HTERT RPE-1 (cell line): ENCODE results near the gene NUMBL.
"Not testable (repeated sequence)": the region's sequence is repeated elsewhere in the genome, so short reads cannot be mapped to it uniquely, and the experiment has no call there.

ENCODE experiments used
- in situ Hi-C: fragments of 300-500 bp; cut with MboI; formaldehyde crosslinking; loops from 4 replicates; pipeline ENCODE4 v1.14.3; 2020; ENCODE audit warnings: low sequenced_read_pairs

Gene NUMBL

GRCh38 chr19:40638327-40638726 is 52.1 kb downstream of the NUMBL start:
- in situ Hi-C loops = no loop called here

- in situ Hi-C loops = no loop called here
These were observed 57.2 kb downstream of the NUMBL start for GRCh38 chr19:40633207-40633606.

- in situ Hi-C loops = no loop called here
These were observed 58.0 kb downstream of the NUMBL start for GRCh38 chr19:40632311-40633036.

- in situ Hi-C loops = no loop called here
These were observed 59.8 kb downstream of the NUMBL start for GRCh38 chr19:40630571-40631160.

- in situ Hi-C loops = no loop called here
These were observed 61.1 kb downstream of the NUMBL start for GRCh38 chr19:40629346-40629745.

- in situ Hi-C loops = no loop called here
These were observed 62.8 kb downstream of the NUMBL start for GRCh38 chr19:40627486-40628279.

GRCh38 chr19:40626918-40627317 is 63.5 kb downstream of the NUMBL start:
- in situ Hi-C loops = no loop called here

- in situ Hi-C loops = no loop called here
These were observed 64.9 kb downstream of the NUMBL start for GRCh38 chr19:40625406-40626120.

GRCh38 chr19:40624369-40625153 is 65.9 kb downstream of the NUMBL start:
- in situ Hi-C loops = not testable (repeated sequence)

GRCh38 chr19:40623403-40624251 is 66.8 kb downstream of the NUMBL start:
- in situ Hi-C loops = no loop called here

- in situ Hi-C loops = no loop called here
These were observed 67.7 kb downstream of the NUMBL start for GRCh38 chr19:40622773-40623075.

GRCh38 chr19:40621966-40622772 is 68.3 kb downstream of the NUMBL start:
- in situ Hi-C loops = no loop called here

GRCh38 chr19:40621283-40621682 is 69.2 kb downstream of the NUMBL start:
- in situ Hi-C loops = no loop called here

GRCh38 chr19:40620161-40620485 is 70.3 kb downstream of the NUMBL start:
- in situ Hi-C loops = no loop called here

GRCh38 chr19:40619333-40620160 is 70.9 kb downstream of the NUMBL start:
- in situ Hi-C loops = no loop called here

GRCh38 chr19:40617961-40618360 is 72.5 kb downstream of the NUMBL start:
- in situ Hi-C loops = no loop called here

GRCh38 chr19:40616941-40617340 is 73.5 kb downstream of the NUMBL start:
- in situ Hi-C loops = no loop called here

GRCh38 chr19:40616178-40616577 is 74.3 kb downstream of the NUMBL start:
- in situ Hi-C loops = no loop called here
